GM12873 (cell line): ENCODE data around the gene GRID1.

Source experiments
- TF ChIP-seq, protein P1 (sequence below): IDR thresholded peaks from 2 replicates; pipeline ENCODE4 v1.5.1; 2012; ENCODE audit warnings: low read depth, mild to moderate bottlenecking, moderate library complexity, low read length, control low read depth; ENCODE audit not compliant: insufficient read depth; ENCODE audit errors: missing control alignments

The GRID1 gene

GRCh38 chr10:85850736-85851135 is 515.9 kb downstream of the GRID1 start:
- TF ChIP-seq, protein P1, sequence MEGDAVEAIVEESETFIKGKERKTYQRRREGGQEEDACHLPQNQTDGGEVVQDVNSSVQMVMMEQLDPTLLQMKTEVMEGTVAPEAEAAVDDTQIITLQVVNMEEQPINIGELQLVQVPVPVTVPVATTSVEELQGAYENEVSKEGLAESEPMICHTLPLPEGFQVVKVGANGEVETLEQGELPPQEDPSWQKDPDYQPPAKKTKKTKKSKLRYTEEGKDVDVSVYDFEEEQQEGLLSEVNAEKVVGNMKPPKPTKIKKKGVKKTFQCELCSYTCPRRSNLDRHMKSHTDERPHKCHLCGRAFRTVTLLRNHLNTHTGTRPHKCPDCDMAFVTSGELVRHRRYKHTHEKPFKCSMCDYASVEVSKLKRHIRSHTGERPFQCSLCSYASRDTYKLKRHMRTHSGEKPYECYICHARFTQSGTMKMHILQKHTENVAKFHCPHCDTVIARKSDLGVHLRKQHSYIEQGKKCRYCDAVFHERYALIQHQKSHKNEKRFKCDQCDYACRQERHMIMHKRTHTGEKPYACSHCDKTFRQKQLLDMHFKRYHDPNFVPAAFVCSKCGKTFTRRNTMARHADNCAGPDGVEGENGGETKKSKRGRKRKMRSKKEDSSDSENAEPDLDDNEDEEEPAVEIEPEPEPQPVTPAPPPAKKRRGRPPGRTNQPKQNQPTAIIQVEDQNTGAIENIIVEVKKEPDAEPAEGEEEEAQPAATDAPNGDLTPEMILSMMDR, result no peak

DNA sequence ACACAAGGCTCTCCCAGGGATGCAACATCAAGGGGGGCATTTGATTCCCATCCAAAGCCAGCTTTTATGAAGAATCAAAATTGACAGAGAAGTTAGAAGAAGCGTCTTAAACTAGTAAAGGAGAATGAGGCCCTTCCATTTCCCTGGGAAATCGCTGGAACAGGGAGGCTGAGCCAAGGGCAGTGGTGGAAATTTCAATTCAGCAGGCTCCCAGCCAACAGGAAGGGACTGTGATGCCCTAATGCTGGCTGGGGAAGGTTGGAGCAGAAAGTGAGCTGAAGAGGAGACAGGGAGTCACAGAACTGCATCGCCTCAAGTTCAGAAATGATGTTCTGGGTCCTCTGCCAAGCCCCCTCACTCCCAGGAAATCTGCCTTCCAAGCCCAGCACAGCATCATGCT is 517.3 kb downstream of the GRID1 start:
- TF ChIP-seq, protein P1, result no peak

DNA sequence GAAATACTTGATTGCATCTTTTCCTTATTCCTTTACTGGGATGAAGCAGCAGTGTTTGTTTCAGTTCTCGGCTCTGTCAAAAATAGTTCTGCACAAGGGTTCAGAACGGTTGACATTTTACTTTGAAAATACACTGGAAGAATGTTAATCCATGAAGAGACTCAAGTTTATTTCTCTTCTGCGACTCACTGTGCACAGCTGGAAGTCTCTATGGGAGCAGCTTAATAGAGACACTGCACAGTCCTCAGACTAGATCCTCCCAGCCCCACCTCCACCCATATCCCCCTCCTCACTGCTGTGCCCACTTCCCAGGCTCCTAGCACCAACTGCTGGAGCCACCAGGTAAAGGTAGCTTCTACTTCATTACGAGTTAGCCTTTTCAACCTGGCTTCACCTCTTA is 517.8 kb downstream of the GRID1 start:
- TF ChIP-seq, protein P1, result no peak

DNA sequence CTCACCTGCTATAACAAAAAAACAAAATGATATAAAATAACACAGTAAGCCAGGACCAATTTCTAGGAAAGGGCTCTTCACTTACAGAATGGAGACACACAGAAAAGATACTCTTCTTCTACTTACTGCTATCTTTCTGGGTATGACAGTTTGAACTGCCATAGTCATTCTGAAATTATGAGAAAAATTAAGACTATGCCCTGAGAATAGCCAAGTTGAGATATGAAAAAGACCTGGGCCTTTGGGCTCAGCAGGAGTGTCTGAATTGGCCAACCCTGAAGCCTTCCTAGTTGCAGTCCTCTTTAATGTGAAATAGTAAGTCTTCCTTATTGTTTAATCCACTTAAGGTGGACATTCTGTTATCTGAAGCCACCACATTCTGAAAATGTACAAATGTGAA is 519.5 kb downstream of the GRID1 start:
- TF ChIP-seq, protein P1, result no peak

- TF ChIP-seq, protein P1, result no peak
These were observed 533.6 kb downstream of the GRID1 start for GRCh38 chr10:85832988-85833387.

- TF ChIP-seq, protein P1, result no peak
These were observed 535.2 kb downstream of the GRID1 start for GRCh38 chr10:85831422-85831821.

DNA sequence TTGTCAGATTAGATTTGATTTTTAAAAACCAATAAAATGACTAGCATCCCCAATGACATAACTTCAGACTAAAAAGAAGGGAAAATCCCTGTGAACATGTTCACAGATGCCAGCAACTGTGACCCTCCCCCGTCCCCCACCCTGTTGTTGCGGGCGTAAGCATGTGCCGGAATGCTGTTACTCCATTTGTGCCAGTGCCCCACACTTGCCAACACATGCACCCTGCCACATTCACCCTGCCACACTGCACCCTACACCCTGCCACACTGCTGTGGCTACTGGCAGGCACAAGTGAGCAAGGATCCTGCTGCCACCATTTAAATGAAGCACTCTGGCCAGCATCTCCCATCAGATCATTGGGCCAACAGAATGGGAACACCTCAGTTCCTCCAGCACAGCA is 540.2 kb downstream of the GRID1 start:
- TF ChIP-seq, protein P1, result no peak
